ENCODE results near the gene PLCL2.

The PLCL2 gene

DNA sequence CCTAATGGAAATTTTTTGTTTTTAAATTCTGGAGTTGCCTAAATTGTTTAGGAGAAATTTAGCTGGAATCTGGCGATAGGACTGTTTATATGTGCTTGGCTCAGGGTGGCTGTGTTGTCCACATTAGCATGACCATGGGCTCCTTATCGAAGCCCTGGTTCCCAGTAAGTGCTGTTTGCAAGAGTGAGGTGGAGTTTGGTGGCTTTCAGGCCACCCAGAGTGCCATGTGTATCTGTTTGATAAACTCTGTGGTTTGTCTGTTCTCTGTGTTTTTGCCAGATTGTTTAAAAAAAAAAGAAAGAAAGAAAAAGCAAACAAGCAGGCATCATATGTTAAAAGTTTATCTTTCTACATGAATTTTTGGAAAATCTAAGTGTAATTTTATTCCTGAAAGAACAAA, 51.5 kb downstream of the PLCL2 start:
- no peak for DNase-seq (ENCODE audit: low read depth, low spot score)
- no peak overlapping the region for H3K4me3 ChIP-seq (ENCODE audit: low read depth, low read length)
- in situ Hi-C loops (cut with HindIII; ENCODE audit: low sequenced_read_pairs) = no loop called here
- TF ChIP-seq CTCF (IDR thresholded peaks at IDR 0.05; ENCODE audit: low read depth, low read length) = no peak

DNA sequence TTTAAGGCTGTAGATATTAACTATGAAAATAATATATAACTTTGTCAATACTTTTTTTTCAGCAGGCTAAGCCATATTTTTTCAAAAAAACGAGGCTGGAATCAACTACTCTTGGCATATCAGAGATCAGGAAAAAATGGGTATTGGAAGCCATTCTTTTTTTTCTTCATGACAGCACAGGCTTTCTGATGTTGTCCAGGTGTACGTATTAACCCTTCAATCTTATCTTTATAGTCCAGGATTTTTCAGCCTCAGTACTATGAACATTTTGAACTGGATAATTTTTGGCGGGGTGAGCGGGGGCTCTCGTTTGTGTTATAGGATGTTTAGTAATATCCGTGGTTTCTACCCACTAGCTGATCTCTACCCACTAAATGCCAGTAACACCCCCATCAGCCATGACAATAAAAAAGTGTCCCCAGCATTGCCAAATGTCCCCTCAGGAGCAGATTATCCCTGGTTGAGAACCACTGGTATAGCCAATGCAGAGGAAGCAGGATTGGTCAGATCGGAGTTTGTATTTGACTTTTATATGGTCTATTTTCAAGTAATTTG, 52.0 kb downstream of the PLCL2 start:
- in situ Hi-C loops (cut with HindIII; ENCODE audit: low sequenced_read_pairs) = no loop called here
- no peak overlapping the region for H3K4me3 ChIP-seq (ENCODE audit: low read depth, low read length)
- no peak for TF ChIP-seq CTCF (IDR thresholded peaks at IDR 0.05; ENCODE audit: low read depth, low read length)

DNA sequence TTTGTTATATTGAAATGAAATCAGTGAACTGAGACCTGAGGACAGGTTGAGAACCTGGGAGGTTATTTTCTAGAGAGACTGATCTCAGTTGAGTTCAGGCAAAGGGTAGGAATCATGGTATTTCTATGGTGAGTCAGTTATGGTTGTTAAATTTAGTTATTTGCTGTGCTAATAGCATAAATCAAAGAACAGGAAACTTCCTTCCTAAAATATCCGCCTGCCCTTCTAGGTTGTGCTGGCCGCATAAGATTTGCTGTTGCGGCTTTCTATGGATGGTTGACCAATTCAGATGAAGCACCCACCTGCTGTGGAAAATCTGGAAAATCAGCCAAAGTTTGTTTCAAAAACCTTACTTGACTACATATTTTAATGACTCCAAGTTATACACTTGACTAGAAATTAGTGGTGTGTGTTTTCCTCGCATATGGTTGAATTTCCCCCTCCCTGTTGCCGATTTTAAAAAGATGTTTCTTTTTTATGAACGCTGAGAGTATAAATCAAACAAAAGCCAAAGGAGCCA, 52.6 kb downstream of the PLCL2 start:
- no peak overlapping the region for H3K4me3 ChIP-seq (ENCODE audit: low read depth, low read length)
- in situ Hi-C loops (cut with HindIII; ENCODE audit: low sequenced_read_pairs) = no loop called here
- TF ChIP-seq CTCF (IDR thresholded peaks at IDR 0.05; ENCODE audit: low read depth, low read length) = no peak
- DNase-seq (ENCODE audit: low read depth, low spot score) = no peak

More for the DNA sequence above, 52.0 kb downstream of the PLCL2 start:
- DNase-seq (ENCODE audit: low read depth, low spot score) = no peak

- no peak overlapping the region for H3K4me3 ChIP-seq (ENCODE audit: low read depth, low read length)
- no peak for TF ChIP-seq CTCF (IDR thresholded peaks at IDR 0.05; ENCODE audit: low read depth, low read length)
- in situ Hi-C loops (cut with HindIII; ENCODE audit: low sequenced_read_pairs) = no loop called here
- DNase-seq (ENCODE audit: low read depth, low spot score) = no peak
Observed at GRCh38 chr3:16940769-16941700, 56.3 kb downstream of the PLCL2 start.

- in situ Hi-C loops (cut with HindIII; ENCODE audit: low sequenced_read_pairs) = no loop called here
- no peak for DNase-seq (ENCODE audit: low read depth, low spot score)
- TF ChIP-seq CTCF (IDR thresholded peaks at IDR 0.05; ENCODE audit: low read depth, low read length) = no peak
- no peak overlapping the region for H3K4me3 ChIP-seq (ENCODE audit: low read depth, low read length)
Observed at GRCh38 chr3:16942955-16943354, 58.2 kb downstream of the PLCL2 start.

- TF ChIP-seq CTCF (IDR thresholded peaks at IDR 0.05; ENCODE audit: low read depth, low read length) = no peak
- in situ Hi-C loops (cut with HindIII; ENCODE audit: low sequenced_read_pairs) = no loop called here
- no peak for DNase-seq (ENCODE audit: low read depth, low spot score)
- no peak overlapping the region for H3K4me3 ChIP-seq (ENCODE audit: low read depth, low read length)
Observed at GRCh38 chr3:16943857-16944256, 59.1 kb downstream of the PLCL2 start.

All from astrocyte of the spinal cord (primary cell).